Peyer's patch (tissue), 4 donors: ENCODE results near the gene HBG2. TPM values are rescaled to one million over a fixed set of nuclear protein-coding genes. Genes with fewer than 3 reads are reported as not detected.

Source experiments
- DNase-seq, 3 donors: peaks; one replicate each; pipeline ENCODE4 v3.0.0-alpha.2; 2017 to 2019
- H3K27ac ChIP-seq, 4 donors: fragments of 200-600 bp; sonication (generic); one replicate each; pipeline ENCODE4 v1.5.1; 2016 to 2019
- H3K27me3 ChIP-seq, 2 donors: fragments of 200-600 bp; sonication (generic); one replicate each; pipeline ENCODE4 v1.5.1; 2019
- H3K36me3 ChIP-seq, 3 donors: fragments of 200-600 bp; sonication (generic); one replicate each; pipeline ENCODE4 v1.5.1; 2016 to 2019
- H3K4me1 ChIP-seq, 4 donors: fragments of 200-600 bp; sonication (generic); one replicate each; pipeline ENCODE4 v1.5.1; 2016 to 2019
- H3K4me3 ChIP-seq, 4 donors: fragments of 200-600 bp; sonication (generic); 1 replicate in 3 of 4; 2 replicates in 1 of 4; pipeline ENCODE4 v1.5.1; 2016 to 2019; ENCODE audit warnings: mild to moderate bottlenecking in 1 of 4
- H3K9me3 ChIP-seq, 4 donors: fragments of 200-600 bp; sonication (generic); one replicate each; pipeline ENCODE4 v1.5.1; 2016 to 2019; ENCODE audit warnings: mild to moderate bottlenecking in 1 of 4
- CTCF ChIP-seq, 6 experiments: fragments of 450-650 bp in 4 of 6; fragments of 200-600 bp in 2 of 6; sonication (generic) in 1 of 6; IDR thresholded peaks; one replicate each; pipeline ENCODE4 v1.5.1; 2017 to 2019; ENCODE audit warnings: antibody characterized with exemption in 6 of 6, mild to moderate bottlenecking in 3 of 6, moderate library complexity in 1 of 6
- POLR2A ChIP-seq, 2 donors: fragments of 450-650 bp; IDR thresholded peaks; one replicate each; pipeline ENCODE4 v1.5.1; 2017; ENCODE audit warnings: antibody characterized with exemption in 2 of 2, mild to moderate bottlenecking in 2 of 2, moderate library complexity in 2 of 2
- total RNA-seq, 4 donors: library from RNA; depleted of rRNA; stranded (reverse); fragments of >200 nt; gene quantifications; one replicate each; pipeline ENCODE4 v1.1.0, GENCODE V29; 2016

HBG2 gene
- total RNA-seq, 4 donors from 2014 or later, result not detected

DNA sequence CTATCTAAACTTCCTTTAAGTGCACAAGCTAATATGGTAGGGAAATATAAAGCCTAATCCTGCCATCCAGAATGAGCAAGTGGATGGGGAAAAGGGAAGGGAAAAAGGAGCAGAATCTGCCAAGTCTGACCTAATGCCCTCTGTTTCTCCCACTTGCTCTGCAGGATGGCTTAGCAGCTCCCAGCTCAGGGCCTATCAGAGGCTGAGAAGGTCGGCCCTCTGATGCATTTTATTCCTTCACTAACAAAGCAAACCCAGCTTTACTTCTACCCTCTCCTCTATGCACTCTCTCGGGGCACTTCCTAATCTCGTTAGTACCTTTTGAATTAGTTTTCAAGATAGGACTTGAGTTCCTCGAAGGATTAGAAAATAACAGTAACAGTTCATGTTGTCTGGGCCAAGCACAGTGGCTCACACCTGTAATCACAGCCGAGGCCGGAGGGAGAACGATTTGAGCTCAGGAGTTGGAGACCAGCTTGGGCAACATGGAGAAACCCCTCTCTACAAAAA lies 44.1 kb downstream of the HBG2 start:
- H3K4me3 ChIP-seq, result no peak overlapping the region
- no peak for TF ChIP-seq CTCF (IDR thresholded peaks at IDR 0.05)
- DNase-seq, result no peak
- no peaks in the 10 kb centered on the region for H3K36me3 ChIP-seq
- no peaks in the 10 kb centered on the region for H3K4me1 ChIP-seq
- no peaks in the 10 kb centered on the region for H3K9me3 ChIP-seq
- no peak overlapping the region for H3K27ac ChIP-seq
- H3K27me3 ChIP-seq, result no peaks in the 10 kb centered on the region

DNA sequence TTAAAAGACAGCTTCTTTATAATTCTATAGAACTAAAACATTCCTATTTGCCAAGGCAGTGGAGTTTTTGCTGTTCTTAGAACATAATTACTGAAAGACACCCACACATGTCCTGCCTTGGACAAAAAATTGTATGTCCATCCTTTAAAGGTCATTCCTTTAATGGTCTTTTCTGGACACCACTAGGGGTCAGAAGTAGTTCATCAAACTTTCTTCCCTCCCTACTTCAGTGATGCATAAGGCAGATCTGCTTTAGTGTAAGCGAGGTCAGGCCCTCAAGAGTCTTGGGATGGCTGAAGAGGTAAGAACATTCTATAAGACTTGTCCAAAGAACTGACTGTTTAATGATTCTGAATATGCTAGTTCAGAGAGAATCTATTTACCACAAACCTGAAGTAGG lies 49.8 kb downstream of the HBG2 start:
- Histone ChIP-seq H3K4me3 (no peak overlapping the region), H3K27me3 (no peaks in the 10 kb centered on the region), H3K9me3 (no peaks in the 10 kb centered on the region), H3K27ac (no peak overlapping the region), H3K36me3 (no peaks in the 10 kb centered on the region), H3K4me1 (no peaks in the 10 kb centered on the region)
- DNase-seq, result no peak
- TF ChIP-seq POLR2A (IDR thresholded peaks at IDR 0.05) (no peak), CTCF (IDR thresholded peaks at IDR 0.05) (peak in 1 of 6 experiments; percentile 16)

GRCh38 chr11:5203366-5203765 lies 51.2 kb downstream of the HBG2 start:
- H3K4me1 ChIP-seq, result no peaks in the 10 kb centered on the region
- no peak overlapping the region for H3K27ac ChIP-seq
- H3K27me3 ChIP-seq, result no peaks in the 10 kb centered on the region
- DNase-seq, result no peak
- H3K9me3 ChIP-seq, result no peaks in the 10 kb centered on the region
- no peaks in the 10 kb centered on the region for H3K36me3 ChIP-seq
- H3K4me3 ChIP-seq, result no peak overlapping the region
- TF ChIP-seq POLR2A (IDR thresholded peaks at IDR 0.05) (no peak), CTCF (IDR thresholded peaks at IDR 0.05) (no peak)

Other genes with a start within 250 kb of the HBG2 start
- not detected for gene OR52J3, start 208.3 kb downstream of the HBG2 start, total RNA-seq
- gene OR52E2, start 195.2 kb downstream of the HBG2 start, total RNA-seq, result not detected
- not detected for gene OR52E1, start 185.2 kb downstream of the HBG2 start, total RNA-seq
- not detected for gene OR52A5, start 116.4 kb downstream of the HBG2 start, total RNA-seq
- gene OR52A1, start 100.0 kb downstream of the HBG2 start, total RNA-seq, result not detected
- gene OR51V1, start 54.1 kb downstream of the HBG2 start, total RNA-seq, result not detected
- gene HBB, start 27.7 kb downstream of the HBG2 start, total RNA-seq, result 1 to 10 TPM in 1 of 4 donors, not detected in 3; 2.8 TPM
- not detected for gene HBD, start 20.3 kb downstream of the HBG2 start, total RNA-seq
- not detected for gene HBG1, start 4.9 kb downstream of the HBG2 start, total RNA-seq
- gene HBE1, start 15.2 kb upstream of the HBG2 start, total RNA-seq, result not detected
- gene OR51B4, start 47.2 kb upstream of the HBG2 start, total RNA-seq, result not detected
- not detected for gene OR51B2, start 69.5 kb upstream of the HBG2 start, total RNA-seq
- gene OR51B5, start 88.7 kb upstream of the HBG2 start, total RNA-seq, result not detected
- not detected for gene OR51B6, start 96.7 kb upstream of the HBG2 start, total RNA-seq
- not detected for gene OR51M1, start 129.0 kb upstream of the HBG2 start, total RNA-seq
- not detected for gene OR51Q1, start 167.3 kb upstream of the HBG2 start, total RNA-seq
- gene OR51I1, start 186.7 kb upstream of the HBG2 start, total RNA-seq, result not detected
- gene OR51I2, start 194.5 kb upstream of the HBG2 start, total RNA-seq, result not detected
- not detected for gene OR52D1, start 233.9 kb upstream of the HBG2 start, total RNA-seq